AG04450 (cell line): Measurements from ENCODE around the gene IQCN. TPM values are rescaled to one million over a fixed set of nuclear protein-coding genes. Genes with fewer than 3 reads are reported as not detected.

Experiments
- CTCF ChIA-PET: fragments of 300-600, 350-600 bp; formaldehyde crosslinking; extraction: SDS; loops from one replicate; lab custom pipeline; 2022; ENCODE audit warnings: antibody characterized with exemption, inconsistent platforms; lab: Charles Lee
- POLR2A ChIA-PET: fragments of 350-600 bp; formaldehyde crosslinking; extraction: SDS; loops from one replicate; lab custom pipeline; 2021; ENCODE audit warnings: antibody characterized with exemption, inconsistent platforms; lab: Yijun Ruan, JAX
- DNase-seq: peaks from one replicate; pipeline ENCODE4 v3.0.0-alpha.2; 2011; ENCODE audit warnings: low read depth, low spot score
- H3K27ac ChIP-seq: one replicate; pipeline ENCODE4 v1.5.1; 2012; ENCODE audit warnings: low read depth, low read length, control low read depth
- H3K27me3 ChIP-seq: one replicate; pipeline ENCODE4 v1.6.0; 2012; ENCODE audit warnings: low read length; ENCODE audit not compliant: control insufficient read depth, insufficient read depth
- H3K4me3 ChIP-seq: 2 replicates; pipeline ENCODE4 v1.5.1; 2011; ENCODE audit warnings: mild to moderate bottlenecking, low read depth, low read length, control low read depth
- H3K9me3 ChIP-seq: 2 replicates; pipeline ENCODE4 v1.5.1; 2012; ENCODE audit warnings: low read length; ENCODE audit not compliant: control insufficient read depth, insufficient read depth
- CTCF ChIP-seq: IDR thresholded peaks from 2 replicates; pipeline ENCODE4 v1.5.1; 2011; ENCODE audit warnings: low read depth, low read length, control low read depth, inconsistent platforms
- polyA plus RNA-seq: library from polyadenylated mRNA; depleted of rRNA; stranded (reverse); fragments of >200 nt; gene quantifications from 2 replicates; pipeline ENCODE4 v1.2.3, GENCODE V29; 2011

Gene IQCN
- polyA plus RNA-seq, 1 experiment, result 0.45 TPM

- Histone ChIP-seq H3K27ac (no peak overlapping the region), H3K4me3 (no peak overlapping the region), H3K9me3 (no peaks in the 10 kb centered on the region; the same call in 1 of the 2 replicates), H3K27me3 (no peaks in the 10 kb centered on the region)
- ChIA-PET POLR2A (no interaction called here), CTCF (interaction anchor here (1.2 to 2.3 kb wide), 2 partner anchors 16 to 33 kb away, joined by 4 to 7 read pairs; no protein-coding TSS in a partner anchor)
- TF ChIP-seq CTCF, result no peak
- DNase-seq, result no peak
Measured at GRCh38 chr19:18312092-18312534, 37.9 kb upstream of the IQCN start.

GRCh38 chr19:18311502-18312091, 37.3 kb upstream of the IQCN start:
- no peaks in the 10 kb centered on the region; the same call in 1 of the 2 replicates for H3K9me3 ChIP-seq
- no peak for DNase-seq
- no peak overlapping the region for H3K4me3 ChIP-seq
- H3K27me3 ChIP-seq, result no peaks in the 10 kb centered on the region
- POLR2A ChIA-PET, result interaction anchor here (0.5 to 0.8 kb wide), 3 partner anchors 9 to 872 kb away, joined by 3 to 4 read pairs (median 3); no protein-coding TSS in a partner anchor
- no peak for TF ChIP-seq CTCF
- H3K27ac ChIP-seq, result no peak overlapping the region
- CTCF ChIA-PET, result interaction anchor here (1.2 kb wide), 1 partner anchor 32 kb away, joined by 4 read pairs; no protein-coding TSS in a partner anchor

- no peaks in the 10 kb centered on the region for H3K27me3 ChIP-seq
- H3K27ac ChIP-seq, result no peak overlapping the region
- H3K9me3 ChIP-seq, result no peaks in the 10 kb centered on the region; the same call in 1 of the 2 replicates
- CTCF ChIA-PET, result no interaction called here
- POLR2A ChIA-PET, result interaction anchor here (0.6 to 0.8 kb wide), 2 partner anchors 10 to 873 kb away, joined by 3 read pairs; no protein-coding TSS in a partner anchor
- no peak overlapping the region for H3K4me3 ChIP-seq
- TF ChIP-seq CTCF, result no peak
- DNase-seq, result no peak
Measured at GRCh38 chr19:18310966-18311365, 36.7 kb upstream of the IQCN start.

- ChIA-PET CTCF (no interaction called here), POLR2A (interaction anchor here (0.8 kb wide), 1 partner anchor 10 kb away, joined by 3 read pairs; no protein-coding TSS in a partner anchor)
- TF ChIP-seq CTCF, result no peak
- H3K4me3 ChIP-seq, result no peak overlapping the region
- no peaks in the 10 kb centered on the region; the same call in 1 of the 2 replicates for H3K9me3 ChIP-seq
- H3K27me3 ChIP-seq, result no peaks in the 10 kb centered on the region
- H3K27ac ChIP-seq, result no peak overlapping the region
- DNase-seq, result no peak
Measured at GRCh38 chr19:18310118-18310909, 36.1 kb upstream of the IQCN start.
